Epithelial cell of proximal tubule (primary cell): Measurements from ENCODE around the gene OR8B4. TPM values are rescaled to one million over a fixed set of nuclear protein-coding genes. Genes with fewer than 3 reads are reported as not detected.
"Not testable (repeated sequence)": the region's sequence is repeated elsewhere in the genome, so short reads cannot be mapped to it uniquely, and the experiment has no call there.

ENCODE experiments used
- DNase-seq: peaks from one replicate; pipeline ENCODE4 v3.0.0-alpha.2; 2011; ENCODE audit warnings: low read depth
- H3K4me3 ChIP-seq: 2 replicates; pipeline ENCODE4 v1.5.1; 2011; ENCODE audit warnings: low read depth, mild to moderate bottlenecking, low read length
- total RNA-seq: library from RNA; depleted of rRNA; stranded (reverse); fragments of >200 nt; gene quantifications from 2 replicates; pipeline ENCODE4 v1.2.3, GENCODE V29; 2015
- TF ChIP-seq, protein P1 (sequence below): conservative IDR thresholded peaks from 2 replicates; pipeline ENCODE4 v1.5.1; 2012; ENCODE audit warnings: low read depth, mild to moderate bottlenecking, low read length

The OR8B4 gene
- total RNA-seq, 1 donor from 2014 or later, result not detected

DNA sequence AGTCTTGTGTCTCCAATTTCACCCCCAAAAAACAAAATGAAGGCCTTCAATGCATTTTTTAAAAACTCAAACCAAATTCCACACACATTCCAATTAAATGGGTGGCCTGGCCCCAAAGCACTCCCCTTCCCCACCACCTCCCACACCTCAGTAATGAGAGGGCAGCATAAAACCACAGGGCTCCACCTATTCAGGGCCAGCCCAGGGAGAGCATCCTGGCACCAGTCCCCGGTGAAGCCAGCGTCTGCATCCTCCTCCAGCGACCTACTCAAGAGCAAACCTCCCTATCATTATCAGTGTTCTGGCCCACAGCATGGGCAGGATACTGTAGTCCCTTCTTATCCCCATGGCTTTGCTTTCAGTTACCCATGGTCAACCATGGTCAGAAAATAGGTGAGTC is 38.7 kb upstream of the OR8B4 start:
- no peak for DNase-seq
- no peak overlapping the region for H3K4me3 ChIP-seq
- TF ChIP-seq, protein P1, sequence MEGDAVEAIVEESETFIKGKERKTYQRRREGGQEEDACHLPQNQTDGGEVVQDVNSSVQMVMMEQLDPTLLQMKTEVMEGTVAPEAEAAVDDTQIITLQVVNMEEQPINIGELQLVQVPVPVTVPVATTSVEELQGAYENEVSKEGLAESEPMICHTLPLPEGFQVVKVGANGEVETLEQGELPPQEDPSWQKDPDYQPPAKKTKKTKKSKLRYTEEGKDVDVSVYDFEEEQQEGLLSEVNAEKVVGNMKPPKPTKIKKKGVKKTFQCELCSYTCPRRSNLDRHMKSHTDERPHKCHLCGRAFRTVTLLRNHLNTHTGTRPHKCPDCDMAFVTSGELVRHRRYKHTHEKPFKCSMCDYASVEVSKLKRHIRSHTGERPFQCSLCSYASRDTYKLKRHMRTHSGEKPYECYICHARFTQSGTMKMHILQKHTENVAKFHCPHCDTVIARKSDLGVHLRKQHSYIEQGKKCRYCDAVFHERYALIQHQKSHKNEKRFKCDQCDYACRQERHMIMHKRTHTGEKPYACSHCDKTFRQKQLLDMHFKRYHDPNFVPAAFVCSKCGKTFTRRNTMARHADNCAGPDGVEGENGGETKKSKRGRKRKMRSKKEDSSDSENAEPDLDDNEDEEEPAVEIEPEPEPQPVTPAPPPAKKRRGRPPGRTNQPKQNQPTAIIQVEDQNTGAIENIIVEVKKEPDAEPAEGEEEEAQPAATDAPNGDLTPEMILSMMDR, result no peak

- no peak for DNase-seq
- TF ChIP-seq, protein P1, result no peak
- H3K4me3 ChIP-seq, result no peak overlapping the region
Measured at GRCh38 chr11:124460459-124460858, 35.8 kb upstream of the OR8B4 start.

GRCh38 chr11:124459379-124459778 is 34.7 kb upstream of the OR8B4 start:
- not testable (repeated sequence) for DNase-seq, H3K4me3 ChIP-seq

DNA sequence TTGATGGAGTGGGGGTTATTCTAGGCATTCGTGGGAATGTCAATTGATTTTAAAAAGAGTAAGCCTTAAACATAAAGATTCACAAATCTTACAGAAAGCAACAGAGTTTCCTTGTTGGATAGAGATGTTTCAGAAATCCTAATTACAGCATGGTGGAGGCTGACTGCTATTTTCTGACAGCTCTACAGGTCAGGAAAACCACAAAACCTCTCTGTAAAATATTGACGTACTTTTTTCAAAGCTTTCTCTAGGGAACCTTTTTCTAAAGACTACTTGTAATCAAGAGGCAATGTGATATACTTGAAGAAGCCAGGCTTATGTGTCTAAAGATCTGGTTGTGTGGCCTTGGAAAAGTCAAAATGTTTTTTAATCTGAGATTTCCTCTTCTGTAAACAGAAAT is 29.9 kb upstream of the OR8B4 start:
- DNase-seq, result no peak
- H3K4me3 ChIP-seq, result no peak overlapping the region
- TF ChIP-seq, protein P1, result no peak

- TF ChIP-seq, protein P1, result no peak
- H3K4me3 ChIP-seq, result no peak overlapping the region
- DNase-seq, result no peak
Measured at GRCh38 chr11:124446916-124447315, 22.2 kb upstream of the OR8B4 start.

GRCh38 chr11:124445646-124446150 is 21.0 kb upstream of the OR8B4 start, which contains the start of gene OR8B8:
Gene OR8B8 (minus strand): TSS chr11:124445696. CDS start chr11:124441085, 4,611 bp downstream.
- no peak within 1 kb of the TSS for H3K4me3 ChIP-seq
- TF ChIP-seq, protein P1, result no peak
- no peak for DNase-seq

GRCh38 chr11:124442847-124443246 is 18.2 kb upstream of the OR8B4 start:
- DNase-seq, result no peak
- H3K4me3 ChIP-seq, result no peak overlapping the region
- TF ChIP-seq, protein P1, result no peak
